Measurements from ENCODE around the gene SEPTIN12.

SEPTIN12 gene

GRCh38 chr16:4768549-4769305 lies 19.4 kb downstream of the SEPTIN12 start:
- DNase-seq, result no peak
- Histone ChIP-seq H3K4me3 (ENCODE audit: low read depth, low read length) (no peak overlapping the region), H3K27ac (no peak overlapping the region), H3K9me3 (ENCODE audit: severe bottlenecking) (no peaks in the 10 kb centered on the region), H3K27me3 (ENCODE audit: insufficient read depth, low read depth, severe bottlenecking) (no peaks in the 10 kb centered on the region), H3K36me3 (peaks cover 16% of the 10 kb centered on the region)
- TF ChIP-seq CTCF (IDR thresholded peaks at IDR 0.05; ENCODE audit: low read depth, low read length), result no peak

- TF ChIP-seq CTCF (IDR thresholded peaks at IDR 0.05; ENCODE audit: low read depth, low read length), result no peak
- DNase-seq, result no peak
- Histone ChIP-seq H3K27me3 (ENCODE audit: insufficient read depth, low read depth, severe bottlenecking) (no peaks in the 10 kb centered on the region), H3K36me3 (peaks cover 22% of the 10 kb centered on the region), H3K9me3 (ENCODE audit: severe bottlenecking) (no peaks in the 10 kb centered on the region), H3K27ac (no peak overlapping the region), H3K4me3 (ENCODE audit: low read depth, low read length) (no peak overlapping the region)
Observed at GRCh38 chr16:4767872-4768548, 20.1 kb downstream of the SEPTIN12 start.

- peak; percentile 98 for DNase-seq
- Histone ChIP-seq H3K36me3 (peaks cover 31% of the 10 kb centered on the region), H3K27me3 (ENCODE audit: insufficient read depth, low read depth, severe bottlenecking) (no peaks in the 10 kb centered on the region), H3K27ac (peak within 1 kb of the TSS; percentile 77), H3K4me3 (ENCODE audit: low read depth, low read length) (peak within 1 kb of the TSS; percentile 93), H3K9me3 (ENCODE audit: severe bottlenecking) (no peaks in the 10 kb centered on the region)
- TF ChIP-seq CTCF (IDR thresholded peaks at IDR 0.05; ENCODE audit: low read depth, low read length), result no peak
Observed at GRCh38 chr16:4766875-4767628, 21.1 kb downstream of the SEPTIN12 start, which contains the start of gene ZNF500. Gene ZNF500 (minus strand): TSS chr16:4767162. CDS start chr16:4765978, 1,184 bp downstream.

- no peaks in the 10 kb centered on the region for H3K9me3 ChIP-seq (ENCODE audit: severe bottlenecking)
- H3K36me3 ChIP-seq, result peaks cover 41% of the 10 kb centered on the region
- peak overlapping the region; percentile 93 for H3K4me3 ChIP-seq (ENCODE audit: low read depth, low read length)
- H3K27me3 ChIP-seq (ENCODE audit: insufficient read depth, low read depth, severe bottlenecking), result no peaks in the 10 kb centered on the region
- peak overlapping the region; percentile 77 for H3K27ac ChIP-seq
- no peak for TF ChIP-seq CTCF (IDR thresholded peaks at IDR 0.05; ENCODE audit: low read depth, low read length)
- DNase-seq, result no peak
Observed at GRCh38 chr16:4765511-4766474, 22.4 kb downstream of the SEPTIN12 start.

- no peak for DNase-seq
- Histone ChIP-seq H3K27me3 (ENCODE audit: insufficient read depth, low read depth, severe bottlenecking) (no peaks in the 10 kb centered on the region), H3K27ac (no peak overlapping the region), H3K36me3 (peaks cover 61% of the 10 kb centered on the region), H3K4me3 (ENCODE audit: low read depth, low read length) (no peak overlapping the region), H3K9me3 (ENCODE audit: severe bottlenecking) (no peaks in the 10 kb centered on the region)
- no peak for TF ChIP-seq CTCF (IDR thresholded peaks at IDR 0.05; ENCODE audit: low read depth, low read length)
Observed at GRCh38 chr16:4763791-4764190, 24.4 kb downstream of the SEPTIN12 start.

Measured in WERI-Rb-1 (cell line).